Kidney tubule cell (primary cell): ENCODE results near the gene HHAT.
"Not testable (repeated sequence)": the region's sequence is repeated elsewhere in the genome, so short reads cannot be mapped to it uniquely, and the experiment has no call there.

Experiments
- DNase-seq: peaks from one replicate; pipeline ENCODE4 v3.0.0-alpha.2; 2018; ENCODE audit warnings: low spot score

Gene HHAT

GRCh38 chr1:210648588-210649269, 320.0 kb downstream of the HHAT start:
- DNase-seq, result no peak

- no peak for DNase-seq
These were observed 321.7 kb downstream of the HHAT start for GRCh38 chr1:210650403-210650802.

DNA sequence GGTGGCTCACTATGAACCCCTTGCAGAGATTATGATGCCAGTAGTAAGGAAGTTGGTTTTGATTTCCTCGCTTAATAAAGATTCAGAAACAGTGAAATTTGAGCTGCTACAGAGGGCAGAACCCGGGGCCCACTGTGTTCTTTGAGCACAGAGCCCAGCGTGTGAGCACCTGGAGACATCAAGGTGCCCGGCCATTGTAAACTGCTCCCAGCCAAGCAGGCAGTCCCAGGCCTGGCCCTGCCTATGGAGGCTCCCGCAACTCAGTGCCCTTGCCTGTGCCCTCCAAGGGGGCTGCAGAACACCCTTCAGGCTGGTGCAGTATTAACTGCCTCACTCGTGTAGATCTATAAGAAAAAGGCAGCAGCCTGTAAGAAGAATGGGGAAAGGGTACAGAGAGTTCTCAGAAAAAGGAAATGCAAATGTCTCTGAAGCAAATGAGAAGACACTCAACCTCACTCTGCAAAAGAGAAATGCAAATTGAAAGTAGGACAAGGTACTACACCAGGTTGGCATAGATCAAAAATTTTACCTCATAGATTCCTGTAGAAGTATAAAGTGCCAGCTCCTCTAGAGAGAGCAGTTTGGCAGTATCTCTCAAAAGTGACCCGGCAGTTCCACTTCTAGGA, 323.7 kb downstream of the HHAT start:
- no peak for DNase-seq

- peak; percentile 13 for DNase-seq
These were observed 325.1 kb downstream of the HHAT start for GRCh38 chr1:210653771-210654170.

DNA sequence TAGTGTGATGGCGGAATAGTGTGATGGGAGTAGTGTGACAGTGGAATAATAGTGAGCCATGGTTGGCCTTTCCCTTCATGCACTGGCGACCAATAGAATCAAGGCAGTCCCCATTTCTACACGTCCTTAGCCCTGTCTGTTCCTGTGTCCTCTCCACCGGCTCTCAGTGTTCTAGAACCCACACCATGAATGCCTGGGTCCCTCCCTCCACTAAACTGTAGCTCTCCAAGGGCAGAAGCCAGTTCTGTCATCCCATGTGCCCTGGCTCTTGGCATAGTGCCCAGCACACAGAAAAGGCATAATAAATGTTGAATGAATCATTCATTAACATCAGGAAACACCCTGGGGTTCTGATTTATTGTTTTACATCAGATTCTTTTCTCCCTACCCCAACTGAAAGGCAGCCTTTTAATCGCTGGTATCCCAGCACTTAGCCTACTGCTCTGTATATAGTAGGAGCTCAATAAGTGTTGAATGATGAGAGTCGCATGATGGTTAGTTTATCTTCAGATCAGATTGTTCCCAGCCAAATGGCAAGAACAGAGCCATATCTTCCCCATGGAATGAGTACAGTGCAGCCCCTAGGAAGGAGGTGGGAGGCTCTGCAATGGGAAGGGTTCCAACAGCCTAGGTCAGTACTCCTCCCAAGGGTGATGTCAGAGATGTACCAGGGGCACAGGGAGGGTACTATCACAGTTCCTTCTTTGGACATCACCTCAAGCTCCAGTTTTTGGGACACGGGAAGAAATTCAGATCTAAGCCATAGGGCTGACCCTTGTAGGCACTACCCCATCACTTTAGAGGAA, 325.7 kb downstream of the HHAT start:
- DNase-seq, result peak; percentile 66

GRCh38 chr1:210655511-210655910, 326.8 kb downstream of the HHAT start:
- DNase-seq, result no peak

DNA sequence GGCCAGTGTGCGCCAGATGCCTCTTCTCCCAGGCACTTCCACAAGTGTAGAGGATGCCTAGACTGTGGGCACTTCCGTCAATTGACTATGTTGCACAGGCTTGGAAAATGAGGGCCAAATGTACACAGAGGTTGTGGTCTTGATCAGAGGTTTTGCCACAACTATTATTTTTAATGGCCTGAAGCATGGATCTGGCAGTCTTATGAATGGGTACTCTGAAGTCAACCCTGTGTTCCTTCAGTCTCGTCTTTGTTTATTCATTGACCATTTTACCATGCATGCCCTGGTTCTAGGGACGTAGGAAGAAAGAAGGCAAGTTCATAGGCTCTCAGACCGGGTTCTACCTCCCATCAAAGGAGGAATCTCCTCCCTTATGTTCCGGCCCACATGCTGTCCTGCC, 329.1 kb downstream of the HHAT start:
- no peak for DNase-seq

DNA sequence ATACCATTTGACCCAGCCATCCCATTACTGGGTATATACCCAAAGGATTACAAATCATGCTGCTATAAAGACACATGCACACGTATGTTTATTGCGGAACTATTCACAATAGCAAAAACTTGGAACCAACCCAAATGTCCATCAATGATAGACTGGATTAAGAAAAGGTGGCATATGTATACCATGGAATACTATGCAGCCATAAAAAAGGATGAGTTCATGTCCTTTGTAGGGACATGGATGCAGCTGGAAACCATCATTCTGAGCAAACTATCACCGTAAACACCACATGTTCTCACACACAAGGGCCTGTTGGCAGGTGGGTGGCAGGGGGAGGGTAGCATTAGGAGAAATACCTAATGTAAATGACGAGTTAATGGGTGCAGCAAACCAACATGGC, 332.8 kb downstream of the HHAT start:
- not testable (repeated sequence) for DNase-seq

GRCh38 chr1:210662291-210663050, 333.8 kb downstream of the HHAT start:
- DNase-seq, result no peak

- DNase-seq, result no peak
These were observed 335.2 kb downstream of the HHAT start for GRCh38 chr1:210663730-210664573.

- DNase-seq, result no peak
These were observed 341.2 kb downstream of the HHAT start for GRCh38 chr1:210669951-210670350.

DNA sequence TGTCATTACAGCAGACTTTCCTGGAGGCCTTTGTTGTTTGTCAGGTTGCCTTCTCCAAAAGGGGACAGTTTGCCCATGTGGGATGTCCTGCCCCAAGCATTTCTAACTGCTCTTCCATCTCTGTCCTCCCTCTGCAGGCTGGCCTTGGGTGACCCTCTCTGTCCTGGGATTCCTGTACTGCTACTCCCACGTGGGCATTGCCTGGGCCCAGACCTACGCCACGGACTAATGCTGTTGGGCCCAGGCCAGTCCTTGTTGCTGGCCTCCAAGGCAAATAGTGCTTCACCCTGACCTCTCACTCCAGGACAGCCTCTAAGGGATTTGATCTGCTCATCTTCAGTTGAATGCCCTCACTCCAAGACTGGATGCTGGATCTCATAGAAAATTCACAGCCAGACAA, 345.4 kb downstream of the HHAT start:
- no peak for DNase-seq

DNA sequence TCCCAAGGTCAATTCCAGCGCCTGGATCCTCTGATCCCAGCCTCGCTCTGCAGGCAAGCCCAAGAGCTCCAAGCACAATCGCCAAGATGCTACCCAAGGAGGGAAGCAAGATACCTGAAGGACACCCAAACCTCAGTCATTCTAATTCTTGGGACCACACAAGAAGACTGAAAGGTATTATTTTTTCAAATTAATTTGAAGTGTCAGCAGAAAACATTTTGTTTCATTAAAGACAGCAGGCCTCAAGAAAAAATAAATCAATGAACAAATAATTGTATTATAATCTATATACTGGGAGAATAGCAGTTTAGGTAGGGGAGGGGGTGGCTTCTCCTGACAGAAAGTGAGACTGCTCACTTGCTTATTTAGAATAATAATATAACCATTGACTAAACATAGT, 347.8 kb downstream of the HHAT start:
- no peak for DNase-seq

GRCh38 chr1:210677533-210677932, 348.8 kb downstream of the HHAT start:
- DNase-seq, result no peak

DNA sequence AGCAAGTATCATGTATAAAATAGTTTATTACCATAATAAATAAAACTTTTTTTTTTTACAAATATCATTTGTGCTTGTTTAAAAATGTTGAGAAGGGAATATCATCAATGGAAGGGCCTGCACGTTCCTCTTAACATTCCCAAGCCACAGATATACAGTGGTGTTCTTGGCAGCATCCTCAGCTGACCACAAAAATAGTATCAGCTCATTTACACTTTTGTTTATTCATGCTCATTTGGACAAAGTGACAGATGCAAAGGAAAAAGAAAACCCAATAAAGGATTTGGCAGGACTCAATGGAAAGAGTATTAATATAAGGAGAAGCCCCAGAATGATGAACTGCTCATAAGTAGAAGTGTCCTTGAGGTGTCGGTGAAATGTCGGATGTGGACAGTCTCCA, 349.6 kb downstream of the HHAT start:
- DNase-seq, result no peak

- no peak for DNase-seq
These were observed 352.5 kb downstream of the HHAT start for GRCh38 chr1:210681158-210681557.

- no peak for DNase-seq
These were observed 354.8 kb downstream of the HHAT start for GRCh38 chr1:210683403-210684047.

DNA sequence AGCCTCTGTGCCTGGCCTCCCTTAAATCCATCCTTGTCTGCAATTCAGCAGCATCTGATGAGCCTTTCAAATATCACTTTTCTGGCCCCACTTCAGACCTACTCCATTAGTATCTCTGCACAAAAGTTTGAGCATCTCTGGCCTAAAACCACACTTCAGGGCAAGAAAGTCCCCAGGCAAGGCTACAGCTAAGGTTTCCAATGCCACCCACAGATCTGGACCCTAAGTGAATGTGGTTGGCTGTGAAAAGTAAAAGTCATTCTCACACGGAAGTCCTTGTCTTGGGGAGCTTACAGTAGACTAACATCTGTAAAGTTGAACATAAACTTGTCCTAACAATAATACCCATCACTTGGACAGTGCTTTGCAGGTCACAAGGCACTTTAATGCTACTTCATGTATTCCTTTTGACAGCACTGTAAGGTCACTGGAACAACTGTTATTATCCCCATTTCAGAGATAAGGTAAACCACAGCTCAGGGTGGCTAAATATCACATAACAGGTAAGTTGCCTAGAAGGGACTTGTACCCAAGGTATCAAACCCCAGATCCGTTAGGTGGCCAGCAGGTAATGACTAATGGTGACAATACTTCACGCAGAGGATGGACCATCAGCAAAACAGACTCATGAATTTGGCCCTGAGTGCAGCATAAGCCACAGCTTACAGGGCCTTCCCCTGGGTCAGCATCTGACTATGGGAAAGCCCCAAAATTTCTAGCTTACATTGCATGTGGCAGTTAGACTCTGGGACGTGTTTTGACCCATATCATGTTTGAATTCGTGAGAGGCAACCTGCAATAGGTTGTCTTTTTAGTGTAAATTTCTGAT, 356.0 kb downstream of the HHAT start:
- DNase-seq, result no peak

DNA sequence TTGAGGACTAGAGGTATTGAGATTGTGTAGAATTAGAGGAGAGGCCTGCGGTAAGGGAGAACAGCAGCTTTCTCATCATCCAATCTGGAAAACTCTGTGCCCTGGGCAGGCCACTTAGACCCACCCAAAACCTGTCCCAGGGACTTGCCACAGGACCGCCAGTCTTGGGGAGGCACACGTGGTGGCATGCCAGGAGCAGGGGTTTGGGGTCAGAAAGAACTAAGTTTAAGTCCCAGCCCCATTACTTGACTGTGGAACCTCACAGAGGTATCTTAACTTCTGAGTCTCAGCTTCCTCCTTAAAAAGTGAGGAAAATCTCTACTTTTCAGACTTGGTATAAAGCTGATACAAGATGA, 356.6 kb downstream of the HHAT start:
- DNase-seq, result no peak

DNA sequence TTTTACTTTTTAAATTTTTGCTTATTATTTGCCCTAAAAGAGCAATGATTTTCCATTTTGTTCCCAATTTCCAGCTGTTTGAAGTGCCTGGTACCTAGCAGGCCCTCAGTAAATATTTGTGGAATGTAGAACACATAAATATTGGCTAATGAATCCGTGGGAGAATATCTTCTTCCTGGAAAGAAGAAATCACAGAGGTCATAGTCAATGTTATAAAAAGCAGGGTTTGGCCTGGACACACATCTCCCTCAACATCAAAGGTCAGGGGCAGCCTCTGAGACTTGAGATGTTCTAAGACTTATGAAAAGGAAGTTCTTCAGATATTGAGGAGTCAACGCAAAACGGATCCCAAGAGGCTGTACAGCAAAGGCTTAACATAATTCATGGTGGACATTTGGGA, 358.1 kb downstream of the HHAT start:
- DNase-seq, result no peak
